ENCODE measurements around the gene DNAJC30.

DNAJC30 gene

DNA sequence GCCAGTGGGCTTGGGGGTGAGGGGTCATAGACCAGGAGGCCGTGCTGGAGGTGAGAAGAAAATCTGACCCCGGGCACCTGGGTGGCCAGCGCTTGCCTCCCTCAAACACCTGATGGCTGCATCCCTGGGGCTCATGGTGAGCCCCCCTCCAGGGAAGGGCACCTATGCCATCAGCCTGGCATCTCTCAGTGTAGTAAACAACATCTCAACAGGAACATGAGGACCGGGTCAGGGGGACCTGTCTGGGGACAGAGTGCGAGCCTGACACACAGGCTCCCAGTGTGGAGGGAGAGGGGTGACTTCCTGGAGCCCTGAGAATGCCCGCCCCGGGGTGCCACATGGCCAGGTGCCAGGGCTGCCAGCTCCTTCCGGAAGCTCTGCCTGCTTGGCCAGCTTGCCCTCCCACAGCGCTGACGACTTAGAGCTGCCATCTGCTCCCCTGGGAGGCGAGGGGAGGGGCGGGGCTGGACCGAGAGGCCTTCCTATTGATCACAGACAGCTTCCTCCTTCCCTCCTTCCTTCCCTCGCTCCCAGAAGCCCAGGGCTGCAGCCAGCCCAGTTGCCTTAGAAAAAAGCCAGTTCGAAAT, 23.9 kb upstream of the DNAJC30 start:
- DNase-seq: peak; percentile 76

DNA sequence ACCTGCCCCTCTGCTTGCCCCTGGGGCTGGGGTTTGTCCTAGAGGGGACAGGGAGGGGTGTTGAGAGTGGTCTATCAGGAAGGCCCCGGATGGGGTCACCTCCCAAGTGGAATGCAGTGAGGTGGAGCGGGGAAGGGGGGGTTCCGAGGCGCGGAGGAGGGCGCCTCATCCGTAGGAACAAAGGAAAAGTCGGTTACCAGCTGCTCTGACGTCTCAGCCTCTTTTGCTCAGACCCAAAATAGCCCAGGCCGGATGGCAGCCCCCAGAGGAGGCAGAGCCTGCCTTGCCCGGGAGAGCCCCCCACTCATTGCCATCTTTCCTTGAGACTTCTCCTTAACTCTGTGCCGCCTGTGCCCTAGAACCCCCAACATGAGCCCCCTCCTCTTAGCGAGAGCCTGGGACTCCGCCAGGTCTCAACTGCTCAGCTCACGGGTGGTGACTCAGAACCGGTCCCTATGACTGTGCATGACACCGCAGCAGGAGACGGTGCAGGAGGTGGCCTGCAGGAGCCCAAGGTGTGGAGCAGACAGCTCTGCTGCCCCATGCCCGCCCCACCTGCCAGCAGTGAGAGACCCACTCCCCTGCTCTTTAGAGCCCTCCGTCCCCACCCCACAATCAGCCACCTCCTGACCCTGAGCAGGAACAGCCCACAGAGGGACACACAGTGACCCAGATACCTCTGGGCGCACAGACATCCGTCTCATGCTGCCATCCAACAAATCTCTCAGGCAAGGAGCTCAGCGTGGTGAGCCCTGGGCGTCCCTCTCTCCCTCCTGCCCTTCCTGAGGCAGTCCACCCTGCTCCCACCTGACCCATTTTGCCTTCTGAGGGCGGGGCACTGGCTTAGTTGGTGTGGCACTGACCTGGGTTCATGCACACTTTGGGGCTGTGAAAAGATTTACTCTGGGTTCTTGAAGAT, 23.1 kb upstream of the DNAJC30 start:
- DNase-seq: no peak

DNA sequence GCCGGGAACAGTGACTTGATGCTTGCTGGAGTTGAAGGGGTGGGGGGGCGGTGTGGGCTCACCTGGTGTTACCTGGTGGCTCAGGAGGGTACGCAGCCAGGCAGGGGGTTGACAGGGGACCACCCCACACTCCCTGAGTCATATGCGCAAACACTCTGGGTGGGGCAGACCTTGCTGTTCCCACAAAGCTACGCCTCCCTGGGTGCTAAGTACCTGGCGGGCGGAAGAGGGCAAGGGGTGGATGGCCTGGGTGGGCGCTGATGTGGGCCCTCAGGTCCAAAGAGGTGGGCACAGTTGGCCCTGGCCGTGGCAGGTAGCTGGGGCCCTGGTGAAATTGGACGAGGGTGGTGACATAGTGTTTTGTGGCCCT, 22.3 kb upstream of the DNAJC30 start:
- DNase-seq: no peak

DNA sequence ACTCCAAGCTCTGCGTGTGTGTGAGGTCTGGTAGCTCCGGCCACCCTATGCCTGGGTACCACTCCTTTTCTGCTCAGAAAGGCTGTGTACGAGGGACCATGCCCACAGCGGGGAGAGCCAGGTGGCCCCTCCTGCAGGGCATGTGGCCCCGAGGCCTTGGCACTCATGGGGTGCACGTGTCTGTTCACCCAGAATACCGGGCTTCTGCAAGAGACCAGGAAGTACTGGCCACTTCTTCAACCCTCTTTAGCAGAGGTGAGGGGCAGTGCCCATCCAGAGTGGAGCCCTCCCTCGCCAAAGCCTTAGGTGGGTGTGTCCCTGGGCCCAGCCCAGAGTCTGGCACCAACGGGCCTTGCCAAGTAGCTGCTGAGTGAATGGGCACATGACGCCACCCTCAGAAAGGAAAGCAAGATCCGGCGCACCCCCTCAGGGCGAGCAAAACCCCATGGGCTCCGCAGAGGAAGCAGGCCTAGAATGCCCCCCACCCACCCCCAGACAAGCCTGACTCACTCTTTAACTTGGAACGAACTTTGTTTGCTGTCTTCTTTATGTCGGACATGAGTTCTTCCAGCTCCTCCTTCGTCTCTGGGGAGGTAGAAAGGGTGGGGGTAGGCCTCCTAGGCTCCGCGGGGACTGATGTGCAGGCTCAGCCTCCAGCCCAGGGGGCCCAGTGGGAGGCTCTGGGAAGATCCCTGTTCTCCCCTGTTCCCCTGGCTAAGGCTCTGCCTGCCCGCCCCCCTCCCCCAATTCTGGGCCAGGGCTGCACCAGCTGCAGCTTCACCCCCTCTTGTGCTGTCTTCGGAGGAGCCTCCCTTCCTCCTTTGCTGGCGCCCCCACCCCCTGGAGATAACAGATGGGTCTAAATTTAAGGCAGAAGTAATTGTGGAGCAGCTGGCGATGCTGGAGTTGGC, 21.6 kb upstream of the DNAJC30 start:
- DNase-seq: no peak

DNA sequence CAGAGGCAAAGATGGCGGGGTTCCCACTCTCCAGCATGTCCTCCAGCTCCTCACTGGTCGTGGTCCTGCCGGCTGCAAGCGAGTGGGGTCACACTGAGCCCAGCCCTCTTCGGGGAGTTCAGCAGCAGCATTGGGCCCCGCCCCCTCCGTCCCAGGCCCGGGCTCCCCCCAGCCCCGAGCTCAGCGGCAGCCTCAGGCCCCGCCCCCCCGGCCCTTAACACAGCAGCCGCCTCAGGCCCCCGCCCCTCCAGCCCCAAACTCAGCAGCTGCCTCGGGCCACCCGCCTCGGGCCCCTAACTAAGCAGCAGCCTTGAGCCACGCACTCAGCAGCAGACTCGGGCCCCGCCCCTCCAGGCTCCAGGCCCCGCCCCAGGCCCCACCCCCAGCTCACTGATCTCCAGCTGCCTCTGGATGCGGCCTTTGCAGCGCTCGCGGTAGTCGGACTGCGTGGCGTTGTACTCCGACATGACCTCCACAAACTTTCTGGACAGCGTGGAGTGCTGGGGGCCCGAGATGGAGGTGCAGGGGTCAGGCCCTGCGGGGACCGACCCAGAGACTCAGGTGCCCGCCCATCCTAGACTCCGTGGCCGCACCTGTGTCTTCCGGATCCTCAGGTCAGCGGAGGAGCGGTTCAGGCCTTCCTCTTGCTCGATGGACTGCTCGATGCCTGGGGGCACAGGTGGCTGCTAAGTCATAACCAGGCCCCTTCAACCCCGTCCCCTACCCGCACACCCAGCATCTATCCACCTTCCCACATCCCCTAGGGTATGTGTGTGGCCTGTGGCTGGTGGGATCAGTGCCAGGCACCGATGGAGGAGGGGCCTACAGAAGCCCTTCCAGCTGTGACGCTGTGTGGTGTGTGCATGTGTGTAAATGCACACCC, 20.7 kb upstream of the DNAJC30 start:
- DNase-seq: no peak

DNA sequence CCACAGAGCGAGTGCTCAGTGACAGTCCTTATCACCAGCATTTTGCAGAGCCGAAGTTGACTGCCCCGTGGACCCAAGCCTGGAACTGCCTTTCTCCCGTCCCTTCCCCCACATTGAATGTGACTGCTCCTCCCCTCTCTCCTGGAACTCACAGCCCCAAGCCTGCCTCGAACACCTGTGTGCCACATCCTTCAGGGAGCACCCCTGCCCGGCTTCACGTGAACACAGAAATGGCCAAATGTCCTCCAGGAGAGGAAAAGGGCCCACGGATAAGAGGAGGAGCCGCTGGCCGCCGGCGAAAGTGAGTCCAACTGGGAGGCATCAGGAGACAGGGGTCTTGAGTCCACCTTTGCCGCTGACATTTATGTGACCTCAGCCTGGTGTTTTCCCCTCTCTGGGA, 20.0 kb upstream of the DNAJC30 start:
- no peak for DNase-seq

DNA sequence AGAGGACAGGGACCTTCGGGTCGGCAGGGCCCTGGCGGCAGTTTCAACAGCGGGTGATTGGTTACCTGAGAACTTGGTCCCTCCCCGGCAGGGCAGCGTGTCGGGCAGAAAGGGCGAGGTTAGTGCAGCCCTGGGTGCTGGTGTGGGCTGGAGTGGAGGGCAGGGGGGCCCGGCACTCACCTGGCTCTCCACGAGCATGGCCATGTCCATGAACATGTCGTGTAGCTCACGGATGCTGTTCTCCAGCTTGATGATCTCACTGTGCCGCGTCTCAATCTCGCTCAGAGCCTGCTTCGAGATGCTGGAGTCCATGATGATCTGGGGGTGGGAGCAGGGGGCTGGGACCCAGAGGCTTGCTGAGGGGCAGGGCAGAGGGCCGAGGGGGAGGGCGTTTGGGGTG, 19.4 kb upstream of the DNAJC30 start:
- DNase-seq: no peak

DNA sequence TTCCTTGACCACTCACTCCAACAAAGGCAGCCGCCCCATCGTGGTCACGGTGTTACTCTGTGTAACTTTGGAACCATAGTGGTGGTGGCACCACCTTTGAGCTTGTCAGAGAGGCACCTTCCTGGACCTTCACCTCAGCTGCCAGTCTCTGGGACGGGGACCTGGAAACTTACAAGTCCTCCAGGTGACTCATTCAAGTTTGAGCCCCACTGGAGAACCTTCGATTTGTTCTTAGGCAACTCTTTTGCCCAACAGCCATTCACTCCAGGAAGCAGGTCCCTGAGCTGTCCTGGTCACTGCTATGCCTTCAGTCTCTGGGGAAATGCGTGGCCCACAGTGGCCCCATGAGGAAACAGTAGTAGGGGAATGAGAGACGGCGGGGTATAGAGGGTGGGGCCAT, 19.0 kb upstream of the DNAJC30 start:
- DNase-seq: no peak

DNA sequence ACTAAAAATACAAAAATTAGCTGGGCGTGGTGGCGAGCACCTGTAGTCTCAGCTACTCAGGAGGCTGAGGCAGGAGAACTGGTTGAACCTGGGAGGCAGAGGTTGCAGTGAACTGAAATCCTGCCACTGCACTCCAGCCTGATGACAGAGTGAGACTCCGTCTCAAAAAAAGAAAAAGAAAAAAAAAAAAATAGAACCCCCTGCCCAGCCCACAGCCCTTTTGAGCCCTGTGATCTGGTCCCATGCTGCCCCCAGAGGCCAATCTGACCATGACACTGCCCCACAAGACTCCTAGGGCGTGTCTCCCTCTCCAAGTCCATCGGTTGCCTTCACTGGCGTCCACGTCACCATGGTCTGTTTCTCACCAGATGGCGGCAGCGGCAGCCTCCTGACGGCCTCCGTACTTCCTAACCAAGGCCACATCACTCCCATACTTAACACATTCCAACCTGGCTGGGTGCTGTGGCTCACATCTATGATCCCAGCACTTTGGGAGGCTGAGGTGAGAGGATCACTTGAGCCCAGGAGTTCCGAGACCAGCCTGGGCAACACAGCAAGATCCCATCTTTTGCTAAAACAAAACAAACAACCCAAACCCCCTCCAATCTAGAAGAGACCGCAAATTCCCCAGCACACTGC, 18.2 kb upstream of the DNAJC30 start:
- DNase-seq: no peak

DNA sequence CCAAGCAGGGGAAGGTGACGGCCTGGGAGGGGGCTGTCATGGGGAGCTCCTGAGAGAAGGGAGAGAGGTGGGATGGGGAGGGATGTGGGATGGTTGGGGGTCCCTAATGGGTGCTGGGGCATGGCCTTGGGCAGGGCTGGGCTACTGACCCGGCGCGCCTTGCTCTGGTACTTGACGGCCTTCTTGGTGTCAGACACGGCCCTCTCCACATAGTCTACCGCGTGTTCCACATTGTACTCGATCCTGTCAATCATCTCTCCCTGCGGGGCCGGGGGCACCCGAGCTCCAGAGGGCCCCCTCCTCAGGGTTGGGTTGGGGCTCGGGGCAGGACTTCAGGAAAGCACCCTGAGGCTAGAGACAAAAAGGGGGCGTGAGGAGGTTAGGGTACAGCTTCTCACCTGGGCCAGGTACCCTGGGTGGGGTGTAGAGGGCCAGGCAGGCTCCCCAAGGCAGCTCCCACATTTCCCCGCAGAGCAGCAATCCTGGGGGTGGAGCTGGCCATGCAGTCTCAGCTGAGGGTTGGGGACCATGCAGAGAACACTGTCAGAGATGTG, 17.4 kb upstream of the DNAJC30 start:
- no peak for DNase-seq

DNA sequence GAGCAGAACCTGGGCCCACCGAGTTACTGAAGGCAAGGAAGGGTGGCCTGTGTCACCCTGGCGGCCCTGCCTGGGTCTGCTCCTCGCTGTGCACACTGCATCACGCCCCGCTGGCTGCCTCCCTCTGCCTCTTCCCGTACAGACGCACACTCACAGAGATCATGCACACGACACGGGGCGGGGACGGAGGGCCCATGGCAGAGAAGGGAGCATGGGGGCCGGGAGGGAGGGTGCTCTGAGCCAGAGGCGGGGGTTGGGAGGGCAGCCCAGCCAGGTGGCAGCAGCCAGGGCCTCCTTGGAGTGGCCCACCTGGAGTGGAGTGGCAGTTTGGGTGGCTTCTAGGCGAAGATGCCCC, 16.8 kb upstream of the DNAJC30 start:
- no peak for DNase-seq

DNA sequence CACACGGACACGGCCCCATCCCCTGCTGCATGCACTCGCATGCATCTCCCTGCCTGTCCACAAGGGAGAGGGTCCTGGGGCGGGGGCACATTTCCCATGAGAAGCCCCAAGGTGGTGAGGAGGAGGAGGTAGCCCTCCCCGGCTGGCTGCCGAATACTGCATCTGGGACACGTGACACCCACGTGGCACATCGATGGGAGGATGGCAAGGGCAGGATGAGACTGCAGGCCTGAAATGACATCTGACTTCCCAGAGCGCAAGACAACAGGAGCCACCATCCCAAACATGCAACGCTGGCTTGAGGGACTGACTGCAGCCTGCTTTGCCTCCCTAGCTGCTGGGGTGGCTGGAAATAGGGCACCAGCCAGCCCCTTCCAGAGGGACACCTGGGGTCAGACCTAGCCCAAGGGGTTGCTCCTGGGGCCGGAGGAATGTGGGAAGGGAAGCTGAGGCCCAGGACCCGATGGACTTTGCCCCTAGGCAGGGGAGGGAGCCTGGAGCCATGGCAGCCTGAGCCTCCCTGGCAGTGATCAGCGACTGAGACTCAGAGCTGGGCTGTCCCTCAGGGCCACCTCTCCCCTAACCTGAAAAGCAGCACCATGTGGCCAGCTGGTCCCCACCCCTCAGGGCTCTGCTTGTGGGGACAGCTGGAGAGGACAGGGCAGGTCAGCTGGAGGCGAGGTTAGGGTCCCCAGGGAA, 16.3 kb upstream of the DNAJC30 start:
- no peak for DNase-seq

DNA sequence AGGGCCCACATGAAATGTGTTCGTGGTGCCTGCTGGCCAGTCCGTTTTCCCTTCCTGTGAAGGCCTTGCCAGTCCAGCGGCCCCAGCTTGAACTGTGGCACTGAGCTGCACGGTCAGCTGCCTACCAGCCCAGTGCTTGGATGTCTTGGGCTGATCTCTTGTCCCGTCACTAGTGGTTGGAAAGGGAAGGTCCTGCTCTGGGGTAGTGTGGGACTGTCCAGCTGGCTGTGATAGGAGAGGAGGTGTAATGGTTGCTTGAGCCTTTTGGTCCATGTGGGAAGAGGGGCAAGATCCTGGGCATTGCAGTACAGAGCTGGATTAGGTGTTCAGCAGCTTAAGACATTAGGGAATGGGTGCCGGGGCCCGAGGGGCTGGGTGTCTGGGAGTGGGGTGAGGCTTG, 15.2 kb upstream of the DNAJC30 start:
- DNase-seq: no peak

DNA sequence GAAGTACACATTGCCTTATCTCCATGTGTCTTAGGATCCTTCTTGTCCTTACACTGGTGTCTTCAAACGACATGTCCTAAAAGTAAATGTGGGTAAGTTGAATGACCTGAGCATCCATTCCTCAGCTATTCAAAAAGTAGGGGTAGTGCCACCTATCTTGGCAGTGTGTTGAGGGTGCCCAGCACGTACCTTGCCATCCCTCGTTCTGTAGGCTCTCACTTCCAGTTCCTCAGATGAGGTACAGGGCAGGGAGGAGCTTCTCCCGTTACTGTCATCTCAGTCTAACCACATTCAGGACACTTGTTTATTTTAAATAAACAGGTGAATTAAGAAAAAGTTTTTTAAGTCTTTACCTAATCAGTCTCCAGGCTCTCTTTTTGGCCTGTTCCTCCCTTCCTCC, 13.1 kb upstream of the DNAJC30 start:
- no peak for DNase-seq

DNA sequence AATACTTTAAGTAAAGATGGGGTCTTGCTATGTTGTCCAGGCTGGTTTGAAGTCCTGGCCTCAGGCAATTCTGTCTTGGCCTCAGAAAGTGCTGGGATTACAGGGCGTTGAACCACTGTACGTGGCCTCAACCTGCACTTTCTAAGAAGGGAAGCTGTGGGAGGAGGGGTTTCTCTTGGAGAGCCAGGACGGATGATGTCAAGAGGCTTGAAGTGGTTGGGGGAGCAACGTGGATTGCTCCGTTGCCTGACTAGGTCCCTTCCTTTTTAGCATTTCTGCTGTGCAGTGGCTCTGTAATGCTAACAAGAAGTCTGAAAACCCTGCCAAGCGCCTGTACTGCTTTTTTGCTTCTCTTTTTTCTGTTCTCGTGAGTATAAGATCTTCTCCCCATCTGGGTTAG, 7.4 kb upstream of the DNAJC30 start:
- no peak for DNase-seq

DNA sequence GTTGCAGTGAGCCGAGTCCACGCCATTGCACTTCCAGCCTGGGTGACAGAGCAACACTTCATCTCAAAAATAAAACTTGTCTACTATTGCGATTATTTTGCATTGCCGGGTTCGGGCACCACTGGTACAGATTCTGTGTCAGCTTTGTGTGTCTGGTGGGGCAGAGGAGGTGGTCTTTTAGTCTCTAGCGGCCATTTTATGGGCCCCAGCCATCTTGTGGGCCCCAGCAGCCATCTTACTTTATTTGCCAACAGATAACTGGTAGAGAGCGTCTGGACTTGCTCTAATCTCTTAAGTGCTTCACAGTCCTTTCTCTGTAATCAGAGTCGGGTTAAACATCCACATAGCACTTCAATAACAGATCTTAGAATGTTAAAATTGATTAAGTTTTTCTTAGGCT, 5.0 kb upstream of the DNAJC30 start:
- no peak for DNase-seq

DNA sequence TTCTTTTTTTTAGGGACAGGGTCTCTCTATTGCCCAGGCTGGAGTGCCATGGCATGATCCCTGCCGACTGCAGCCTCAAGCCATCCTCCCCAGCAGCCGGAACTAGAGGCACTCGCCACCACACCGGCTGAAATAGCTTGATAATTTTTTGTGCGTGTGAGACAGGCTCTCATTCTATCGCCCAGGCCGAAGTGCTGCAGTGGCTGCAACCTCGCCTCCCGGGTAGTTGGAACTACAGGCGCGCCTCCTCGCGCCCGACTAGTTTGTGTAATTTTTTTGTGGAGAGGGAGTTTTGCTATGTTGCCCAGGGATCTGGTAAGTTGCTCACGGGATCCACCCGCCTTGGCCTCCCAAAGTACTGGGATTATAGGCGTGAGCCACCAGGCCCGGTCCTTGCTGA, 2.1 kb upstream of the DNAJC30 start:
- DNase-seq: no peak

DNA sequence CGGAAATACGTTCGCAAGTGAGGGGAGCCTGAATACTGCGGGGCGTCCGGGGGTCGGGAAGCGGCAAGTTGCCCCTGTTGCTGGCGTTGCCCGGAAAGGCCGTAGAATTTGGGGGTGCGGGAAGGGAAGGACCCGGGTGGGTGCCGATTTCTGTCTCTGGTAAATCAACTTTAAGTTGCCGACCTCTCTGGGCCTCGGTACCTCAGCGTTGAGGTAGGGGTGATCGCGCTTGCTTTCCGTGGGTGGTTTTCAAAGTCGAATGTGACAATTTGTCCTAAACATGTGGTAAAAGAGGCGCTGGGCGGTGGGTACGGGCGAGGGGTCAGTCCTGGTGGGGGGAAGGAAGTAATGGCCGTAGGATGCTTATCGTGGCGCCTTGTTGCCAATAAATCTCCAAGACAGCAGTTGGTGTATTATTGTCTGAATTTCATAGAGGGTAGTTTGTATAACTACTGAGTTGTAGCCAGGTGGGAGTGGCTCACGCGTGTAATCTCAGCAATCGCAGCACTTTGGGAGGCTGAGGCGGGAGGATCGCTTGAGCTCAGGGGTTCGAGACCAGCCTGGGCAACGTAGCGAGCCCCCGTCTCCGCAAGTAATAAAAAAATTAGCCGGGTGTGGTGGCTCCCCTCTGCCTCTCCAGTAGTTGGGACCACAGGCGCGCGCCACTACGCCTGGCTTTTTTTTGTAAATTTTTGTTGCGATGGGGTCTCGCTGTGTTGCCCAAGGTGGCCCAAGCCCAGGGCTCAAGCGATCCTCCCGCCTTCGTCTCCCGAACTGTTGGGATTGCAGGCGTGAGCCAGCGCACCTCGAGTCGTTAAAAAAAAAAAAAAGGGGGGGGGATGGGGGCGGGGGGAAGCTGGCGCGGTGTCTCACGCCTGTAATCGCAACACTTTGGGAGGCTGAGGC, 788 bp upstream of the DNAJC30 start:
- peak; percentile 15 for DNase-seq

DNA sequence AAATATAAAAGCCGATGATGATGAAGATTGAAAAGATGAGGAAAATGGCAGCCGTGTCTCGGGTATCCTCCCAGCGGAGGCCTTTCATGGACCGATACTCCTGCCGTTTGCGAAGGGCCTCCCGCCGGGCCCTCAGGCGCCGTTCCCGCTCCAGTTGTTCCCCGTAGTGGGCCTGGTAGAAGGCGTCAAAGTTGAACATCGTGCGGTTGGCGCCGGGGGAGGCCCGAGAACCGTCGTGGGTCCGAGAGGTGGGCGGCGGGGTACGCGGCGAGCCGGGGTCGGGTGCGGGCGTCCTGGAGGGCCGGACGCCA, 553 bp downstream of the DNAJC30 start:
- no peak for DNase-seq

DNA sequence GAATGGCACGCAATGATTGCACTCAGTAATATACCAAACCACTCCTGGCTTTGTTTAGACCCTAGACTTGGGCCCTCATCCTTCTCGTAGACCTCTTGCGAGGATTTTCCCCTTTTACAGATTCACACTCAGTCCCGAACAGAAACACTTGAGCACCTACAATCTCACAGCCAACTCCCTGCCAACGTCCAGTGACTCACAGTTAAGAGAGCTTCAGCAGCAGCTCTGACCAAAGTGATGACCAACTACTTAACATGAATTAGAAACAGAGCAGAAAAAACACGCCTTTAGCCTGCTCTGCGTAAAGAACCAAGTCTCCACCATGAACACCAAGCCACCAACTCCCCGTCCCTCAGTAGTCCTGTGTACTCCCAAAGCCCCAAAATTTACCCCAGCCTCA, 2.2 kb downstream of the DNAJC30 start:
- DNase-seq: no peak

Measured in NCI-H345 (cell line).